COLO829 (cell line): ENCODE measurements around the gene SPINT1.
"Not testable (repeated sequence)": the region's sequence is repeated elsewhere in the genome, so short reads cannot be mapped to it uniquely, and the experiment has no call there.

Experiments used
- DNase-seq: peaks from one replicate; pipeline ENCODE4 v3.0.0; 2012; ENCODE audit warnings: low spot score

The SPINT1 gene

DNA sequence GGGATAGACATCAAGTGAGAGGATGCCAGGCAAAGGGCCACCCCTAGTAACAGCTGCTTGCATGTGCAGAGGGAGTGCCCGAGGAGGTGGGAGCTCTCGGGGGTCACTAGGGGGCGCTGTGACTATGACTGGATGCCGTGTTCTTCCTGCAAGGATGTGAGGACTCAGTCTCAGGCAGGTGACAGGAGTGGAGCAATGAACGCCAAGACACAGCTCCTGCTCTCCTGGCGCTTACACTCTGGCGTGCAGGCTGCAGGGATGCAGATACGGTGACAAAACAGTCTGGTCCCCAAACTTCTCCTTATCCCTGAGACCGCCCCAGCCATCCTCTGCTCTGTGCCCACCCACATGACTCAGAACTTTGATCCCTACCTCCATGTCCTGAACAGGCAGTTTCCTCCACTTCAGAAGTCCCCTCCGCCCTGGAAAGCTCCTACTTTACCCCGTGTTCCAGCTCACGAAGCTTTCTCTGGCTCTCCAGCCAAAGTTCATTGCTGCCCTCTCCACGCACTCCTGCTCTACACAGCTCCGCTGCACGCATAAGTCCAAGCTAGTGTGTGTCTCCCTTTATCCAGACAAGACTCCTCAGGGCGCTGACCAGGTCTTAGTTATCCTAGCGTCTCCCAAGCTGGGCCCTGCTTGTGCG lies 15.5 kb downstream of the SPINT1 start:
- DNase-seq: peak; percentile 69

DNA sequence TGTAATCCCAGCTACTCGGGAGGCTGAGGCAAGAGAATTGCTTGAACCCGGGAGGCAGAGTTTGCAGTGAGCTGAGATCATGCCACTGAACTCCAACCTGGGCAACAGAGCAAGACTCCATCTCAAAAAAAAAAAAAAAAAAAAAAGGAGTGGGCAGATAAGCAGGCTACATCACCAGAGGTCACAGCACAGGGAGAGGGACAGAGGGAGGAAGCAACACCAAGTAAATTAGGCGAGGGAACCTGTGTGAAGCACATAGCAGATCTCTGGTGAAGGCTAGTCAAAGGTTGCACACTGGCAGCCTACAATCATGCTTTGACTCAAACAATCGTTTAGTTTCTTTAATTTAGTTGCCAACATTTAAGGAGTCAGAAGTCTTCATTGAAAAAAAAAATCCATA lies 17.3 kb downstream of the SPINT1 start:
- DNase-seq: not testable (repeated sequence)

DNA sequence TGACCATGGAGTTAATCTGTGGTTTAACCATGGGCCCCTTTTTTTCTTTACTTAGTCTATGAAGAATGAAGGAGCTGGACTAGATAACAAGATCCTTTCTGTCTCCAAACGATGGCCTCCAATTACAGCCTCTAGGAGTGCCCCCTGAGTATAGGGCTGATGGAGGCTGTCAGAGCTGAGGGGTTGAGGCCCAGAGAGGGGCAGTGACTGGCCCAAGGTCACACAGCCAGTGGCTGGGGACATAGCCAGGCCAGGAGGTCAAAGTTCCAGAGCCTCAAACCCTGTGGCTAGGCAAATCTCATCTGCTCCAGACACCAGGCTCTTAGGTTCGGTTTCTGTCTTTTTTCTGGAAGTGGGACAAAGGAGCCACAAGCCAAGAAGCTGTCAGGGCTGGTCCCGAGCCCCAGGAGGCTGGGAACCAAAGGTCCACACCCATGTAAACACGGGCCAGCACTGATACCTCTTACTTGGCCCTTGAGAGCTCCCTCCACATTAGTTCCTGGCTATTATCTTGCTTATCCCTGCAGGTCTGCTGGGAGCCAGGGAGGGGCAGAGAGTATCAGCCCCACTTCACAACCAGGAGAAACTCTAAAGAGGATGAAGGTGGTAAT lies 19.9 kb downstream of the SPINT1 start:
- DNase-seq: no peak

DNA sequence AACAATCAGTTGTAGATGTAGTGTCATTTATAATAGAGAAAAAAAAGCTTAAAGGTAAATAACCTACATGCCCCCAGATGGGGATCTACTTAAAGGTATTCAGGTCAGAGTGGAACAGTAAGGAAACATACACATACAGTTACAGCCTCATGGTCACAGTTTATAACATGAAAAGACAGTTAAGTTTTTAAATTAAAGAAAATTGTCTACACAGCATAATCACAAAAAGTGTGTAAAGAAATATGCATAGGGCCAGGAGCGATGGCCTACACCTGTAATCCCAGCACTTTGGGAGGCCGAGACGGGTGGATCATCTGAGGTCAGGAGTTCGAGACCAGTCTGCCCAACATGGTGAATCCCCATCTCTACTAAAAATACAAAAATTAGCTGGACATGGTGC lies 23.4 kb downstream of the SPINT1 start:
- DNase-seq: no peak

DNA sequence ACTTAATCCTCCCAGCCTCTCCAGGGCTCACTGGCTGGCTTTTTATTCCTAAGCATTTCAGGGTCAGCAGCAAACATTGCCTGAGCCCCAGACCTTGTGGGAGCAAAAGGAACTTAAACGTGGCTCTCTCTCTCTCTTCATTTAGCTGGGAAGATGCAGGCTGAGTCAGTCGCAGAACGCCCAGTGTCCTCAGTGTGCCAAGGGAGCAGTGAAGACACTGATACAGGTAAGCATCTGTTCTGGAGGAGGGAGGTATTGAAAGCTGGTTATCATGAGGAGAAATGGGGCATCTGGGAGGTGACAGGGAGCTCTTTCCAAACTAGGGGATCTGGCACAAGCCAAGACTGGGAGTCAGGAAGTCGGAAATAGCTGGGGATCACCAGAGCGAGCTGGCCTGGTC lies 25.8 kb downstream of the SPINT1 start:
- no peak for DNase-seq

DNA sequence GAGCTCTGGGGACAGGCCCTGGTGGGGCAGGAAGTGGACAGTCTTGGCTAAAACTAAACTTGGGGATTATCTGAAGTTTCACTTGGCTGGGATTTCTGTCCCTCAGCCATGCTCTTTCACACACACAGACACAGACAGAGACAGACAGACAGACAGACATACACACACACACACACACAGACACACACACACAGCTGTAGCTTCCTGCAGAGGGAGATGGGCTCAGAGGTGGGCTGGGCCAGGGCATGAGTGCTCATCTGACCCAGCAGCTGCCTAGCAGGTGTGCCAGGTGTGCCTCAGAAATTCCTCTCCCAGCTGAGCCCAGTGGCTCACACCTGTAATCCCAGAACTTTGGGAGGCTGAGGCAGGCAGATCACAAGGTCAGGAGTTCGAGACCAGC lies 26.9 kb downstream of the SPINT1 start:
- DNase-seq: no peak

DNA sequence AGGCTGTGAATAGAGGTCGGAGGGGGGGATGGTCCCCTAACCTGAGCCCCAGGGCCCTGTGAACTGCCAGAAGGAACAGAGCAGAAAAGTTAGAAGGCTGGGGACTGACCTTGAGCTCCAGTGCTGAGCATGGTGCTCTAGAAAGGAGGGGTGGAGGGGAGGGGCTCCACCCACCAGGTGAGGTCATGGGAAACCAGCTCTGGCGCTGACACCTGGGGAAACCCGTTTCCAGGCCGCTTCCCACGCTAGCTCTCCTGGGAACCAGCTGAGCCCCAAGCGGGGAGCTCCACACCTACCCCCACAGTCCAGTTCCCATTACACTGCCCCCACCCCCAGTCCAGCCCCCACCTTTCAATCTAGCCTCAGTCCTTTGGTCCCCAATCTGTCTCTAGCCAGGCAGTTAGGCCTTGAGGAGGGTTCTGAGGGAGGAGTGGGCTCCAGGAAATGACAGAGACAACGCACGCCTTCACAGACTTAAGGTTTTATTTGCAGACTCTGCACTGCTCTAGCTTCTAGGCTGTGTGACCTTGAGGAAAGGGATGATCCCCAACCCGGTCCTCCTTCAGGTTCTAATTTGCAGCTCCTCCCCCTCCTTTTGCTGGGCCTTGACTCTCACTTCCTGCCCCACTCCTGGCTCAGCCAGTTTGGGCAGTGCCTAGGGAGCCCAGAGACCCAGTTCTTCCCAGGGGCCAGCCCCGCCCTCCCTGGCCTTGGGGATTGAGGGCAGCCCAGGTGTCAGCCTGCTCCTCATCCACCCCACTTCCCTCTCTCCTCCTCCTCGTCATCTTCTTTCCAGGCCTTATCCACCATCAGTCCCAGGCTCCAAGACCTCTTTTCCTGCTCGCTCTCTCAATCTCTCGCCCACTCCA lies 28.1 kb downstream of the SPINT1 start:
- DNase-seq: no peak

DNA sequence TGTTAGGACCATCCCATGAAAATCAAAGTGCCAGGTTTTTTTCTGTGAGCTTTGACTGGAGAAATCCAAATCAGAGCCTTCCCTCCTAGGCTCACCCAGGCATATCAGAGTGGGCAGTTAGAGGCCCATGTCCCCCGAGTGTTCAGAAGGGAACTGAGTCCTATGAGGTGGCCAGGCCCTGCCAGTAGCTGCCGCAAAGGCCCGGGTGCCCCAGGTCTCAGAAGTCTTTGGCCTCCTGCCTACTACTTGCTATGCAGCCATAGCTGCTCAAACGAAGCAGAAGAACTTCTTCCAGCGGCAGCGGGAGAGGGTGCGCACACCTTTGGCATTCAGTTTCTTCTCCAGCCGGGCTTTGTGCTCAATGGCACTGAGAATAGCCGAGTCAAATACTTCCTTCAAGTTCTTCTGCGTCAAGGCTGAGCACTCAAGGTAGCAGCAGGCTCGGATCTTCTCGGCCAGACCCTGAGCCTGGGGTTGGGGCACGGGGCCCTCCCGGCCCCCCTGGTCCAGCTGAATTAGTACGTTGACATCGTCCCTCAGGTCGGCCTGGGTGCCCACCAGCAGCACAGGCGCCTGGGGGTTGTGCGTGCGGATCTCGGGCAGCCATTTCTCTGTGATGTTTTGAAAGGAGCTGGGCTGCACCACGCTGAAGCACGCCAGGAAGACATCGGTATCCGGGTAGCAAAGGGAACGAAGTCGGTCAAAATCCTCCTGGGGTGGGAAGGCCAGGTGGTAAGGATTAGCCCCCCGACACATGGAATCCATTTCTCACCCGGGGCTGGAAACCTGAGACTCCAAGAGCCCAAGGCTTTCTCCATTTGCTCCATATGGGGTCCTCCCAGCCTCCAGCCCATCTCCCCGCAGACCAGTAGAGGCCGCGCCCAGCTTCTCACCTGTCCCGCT lies 29.2 kb downstream of the SPINT1 start:
- no peak for DNase-seq

DNA sequence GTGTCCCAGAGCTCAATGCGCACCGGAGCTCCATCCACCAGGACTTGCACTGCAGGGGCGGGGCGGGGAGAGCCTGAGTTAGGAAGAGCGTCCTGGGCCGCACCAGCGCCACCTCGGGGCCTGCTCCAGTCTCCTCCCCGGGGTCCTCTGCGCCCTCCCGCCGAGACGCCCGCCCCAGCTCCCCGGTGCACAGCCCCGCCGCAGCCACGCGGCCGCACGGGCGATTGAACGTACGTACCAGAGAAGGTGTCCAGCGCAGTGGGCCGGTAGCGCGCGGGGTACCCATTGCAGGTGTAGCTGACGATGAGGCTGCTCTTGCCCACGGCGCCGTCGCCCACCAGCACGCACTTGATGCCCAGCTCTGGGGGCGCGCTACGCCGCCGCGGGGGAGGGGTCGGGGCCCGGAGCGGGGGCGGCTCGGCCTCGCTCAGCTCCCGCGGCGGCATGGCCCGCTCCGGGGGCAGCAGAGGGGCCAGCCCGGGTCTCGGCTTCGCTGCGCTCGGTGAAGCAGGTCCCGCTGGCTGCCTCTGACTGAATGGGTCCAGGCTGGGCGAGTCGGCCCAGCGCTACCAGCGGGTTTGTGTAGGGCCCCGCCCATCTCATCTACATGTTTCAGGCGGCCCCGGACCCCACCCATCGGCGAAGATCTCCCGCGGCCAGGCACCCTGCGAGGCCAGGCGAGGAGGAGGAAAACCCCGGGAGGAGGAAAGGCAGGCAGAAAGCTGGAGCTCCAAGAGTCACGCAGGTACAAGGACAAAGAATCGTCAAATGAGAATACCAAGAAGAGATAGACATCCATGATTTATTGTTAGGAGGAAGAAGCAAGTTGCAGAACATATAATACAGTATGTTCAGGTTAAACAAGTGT lies 30.1 kb downstream of the SPINT1 start, which contains the start of gene RHOV:
Gene RHOV (minus strand): TSS at position 541 of the 868 bp plus-strand sequence. CDS start 95 bp downstream, at position 446.
- no peak for DNase-seq

DNA sequence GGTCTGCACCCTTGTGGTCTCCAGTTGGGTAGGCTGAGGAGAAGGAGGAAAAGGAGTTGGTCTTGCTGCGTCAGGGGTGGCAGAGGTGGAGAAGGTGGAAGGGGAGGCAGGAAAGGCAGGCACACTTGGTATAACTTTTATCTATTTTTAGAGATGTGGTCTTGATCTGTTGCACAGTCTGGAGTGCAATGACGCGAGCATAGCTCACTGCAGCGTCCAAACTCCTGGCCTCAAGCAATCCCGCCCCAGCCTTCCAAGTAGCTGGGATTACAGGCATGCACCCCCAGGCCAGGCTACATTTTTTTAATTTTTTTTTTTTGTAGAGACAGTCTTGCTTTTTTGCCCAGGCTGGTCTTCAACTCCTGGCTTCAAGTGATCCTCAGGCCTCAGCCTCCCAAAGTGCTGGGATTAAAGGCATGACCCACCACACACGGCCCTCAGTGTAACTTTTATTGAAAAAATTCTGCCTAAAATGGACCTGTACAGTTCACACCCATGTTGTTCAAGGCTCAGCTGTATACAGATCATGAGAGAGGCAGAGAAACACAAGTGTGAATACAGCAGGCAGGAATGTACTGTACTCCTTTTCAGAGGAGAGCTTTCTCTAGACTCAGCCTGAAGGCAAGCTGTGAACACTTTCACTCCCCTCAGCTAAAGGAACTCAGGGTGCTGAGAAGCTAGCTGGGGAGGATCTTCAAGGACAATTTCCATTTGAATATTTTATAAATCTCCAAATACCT lies 32.3 kb downstream of the SPINT1 start:
- DNase-seq: no peak

DNA sequence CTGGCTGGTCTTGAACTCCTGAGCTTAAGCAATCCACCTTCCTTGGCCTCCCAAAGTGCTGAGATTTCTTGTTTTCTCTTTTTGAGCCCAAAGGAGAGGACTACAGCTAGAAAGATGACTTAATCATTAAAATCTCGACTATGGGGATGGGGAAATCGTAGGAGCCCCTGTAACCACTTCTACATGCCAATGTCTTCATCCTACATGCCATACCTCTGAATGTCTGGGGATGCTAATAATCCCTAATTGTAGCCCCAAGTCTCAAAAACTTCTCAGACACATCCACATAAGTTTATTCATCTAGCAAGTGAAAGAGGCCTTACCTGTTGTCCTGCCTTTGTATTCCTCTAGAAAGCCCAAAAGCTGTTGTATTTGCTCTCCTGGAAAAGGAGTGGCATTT lies 33.8 kb downstream of the SPINT1 start:
- DNase-seq: no peak

DNA sequence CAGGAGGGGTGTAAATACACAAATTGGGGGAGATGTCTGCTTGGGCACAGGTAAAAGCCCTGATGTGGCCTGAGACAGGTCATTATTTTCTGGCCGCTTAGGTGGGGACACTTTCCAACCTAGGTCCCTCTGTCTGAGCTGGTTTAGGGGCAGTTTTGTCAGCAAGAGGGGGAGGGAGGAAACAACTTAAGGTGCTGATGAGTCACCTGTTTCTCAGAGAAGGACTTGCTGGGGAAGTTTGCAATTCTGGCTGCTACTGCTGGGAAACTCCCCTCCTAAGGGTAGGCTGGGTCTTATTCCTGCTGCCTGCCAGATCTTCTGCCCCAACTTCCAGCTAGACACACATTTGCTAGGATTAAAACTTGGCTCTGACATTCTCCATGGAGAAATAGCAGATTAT lies 34.9 kb downstream of the SPINT1 start:
- DNase-seq: no peak

DNA sequence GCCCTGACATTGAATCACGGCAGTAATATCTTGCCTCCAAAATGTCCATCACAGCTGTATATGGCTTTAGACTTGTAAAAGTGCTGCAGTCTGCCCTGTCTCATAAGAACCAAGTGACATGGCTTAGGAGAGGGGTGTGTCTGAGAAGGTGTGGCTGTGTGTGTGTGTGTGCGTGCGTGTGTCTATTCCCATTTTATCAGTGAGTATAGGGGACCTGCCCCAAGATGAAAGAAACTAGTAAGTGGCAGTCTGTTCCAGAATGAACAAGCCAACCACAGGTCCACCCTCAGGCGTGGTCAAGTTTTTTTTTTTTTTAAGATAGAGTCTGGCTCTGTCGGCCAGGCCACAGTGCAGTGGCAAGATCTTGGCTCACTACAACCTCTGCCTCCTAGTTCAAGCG lies 35.8 kb downstream of the SPINT1 start:
- no peak for DNase-seq

DNA sequence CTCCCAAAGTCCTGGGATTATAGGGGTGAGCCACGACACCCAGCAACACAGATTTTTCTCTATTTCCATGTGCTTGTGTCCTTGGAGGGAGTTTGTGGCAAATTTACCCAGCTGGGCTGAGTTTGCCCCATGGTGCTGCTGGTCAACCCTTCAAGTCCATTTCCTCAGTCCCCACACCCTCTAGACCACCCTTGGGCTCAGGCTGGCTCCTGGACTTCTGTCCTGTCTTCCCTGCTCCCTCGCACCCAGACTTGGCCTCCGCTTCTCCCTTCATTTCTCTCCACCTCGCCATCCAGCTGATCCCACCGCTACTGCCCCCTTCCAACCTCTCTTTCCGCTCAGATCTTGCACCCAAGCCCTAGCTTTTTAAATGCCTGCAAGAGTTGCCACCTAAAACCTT lies 37.5 kb downstream of the SPINT1 start:
- DNase-seq: no peak

DNA sequence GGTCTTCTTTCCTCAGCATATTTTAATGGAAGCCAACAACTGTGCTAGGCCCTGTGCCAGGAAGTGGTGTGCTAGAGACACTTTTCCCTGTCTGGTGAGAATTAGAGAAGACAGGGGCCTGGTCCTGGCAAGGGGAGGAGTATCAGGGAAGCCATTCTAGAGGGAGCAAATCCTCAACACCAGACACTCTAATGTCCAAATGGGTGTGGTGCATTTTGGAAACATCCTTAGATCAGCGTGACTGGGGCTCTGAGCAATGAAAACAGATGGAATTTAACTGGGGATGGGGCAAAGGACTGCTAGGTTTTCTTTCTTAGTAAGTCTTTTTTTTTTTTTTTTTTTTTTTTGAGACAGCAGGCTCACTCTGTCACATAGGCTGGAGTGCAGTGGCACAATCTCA lies 42.7 kb downstream of the SPINT1 start:
- no peak for DNase-seq

DNA sequence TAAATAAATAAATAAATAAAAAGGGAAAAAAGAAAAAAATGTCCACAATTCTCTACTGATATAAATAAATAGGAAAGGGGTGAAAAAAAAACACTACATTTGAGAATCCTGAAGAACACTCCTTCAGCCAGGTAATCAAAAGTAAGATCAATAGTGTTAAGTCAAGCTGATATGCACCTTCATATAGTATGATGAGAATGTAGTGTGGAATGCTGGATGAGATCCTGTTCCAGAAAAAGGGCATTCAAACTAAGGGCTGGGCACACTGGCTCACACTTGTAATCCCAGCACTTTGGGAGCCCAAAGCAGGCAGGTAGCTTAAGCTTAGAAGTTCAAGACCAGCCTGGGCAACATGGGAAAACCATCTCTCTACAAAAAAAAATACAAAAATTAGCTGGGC lies 45.3 kb downstream of the SPINT1 start:
- DNase-seq: no peak

DNA sequence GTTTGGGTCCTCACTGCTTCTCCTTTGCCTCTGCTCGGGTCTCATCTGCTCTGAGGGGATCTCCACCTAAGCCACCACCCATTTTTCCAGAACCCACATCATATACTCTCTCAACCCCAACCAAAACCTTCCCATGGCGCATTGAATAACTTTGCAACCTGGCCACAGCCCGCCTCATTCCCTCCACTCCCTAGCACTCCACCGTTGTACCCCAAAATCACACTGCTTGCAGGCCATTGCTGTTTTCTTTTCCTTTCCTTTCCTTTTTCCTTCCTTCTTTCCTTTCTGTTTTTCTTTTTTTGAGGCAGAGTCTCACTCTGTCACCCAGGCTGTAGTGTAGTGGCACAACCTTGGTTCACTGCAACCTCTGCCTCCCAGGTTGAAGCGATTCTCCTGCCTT lies 47.3 kb downstream of the SPINT1 start:
- no peak for DNase-seq

DNA sequence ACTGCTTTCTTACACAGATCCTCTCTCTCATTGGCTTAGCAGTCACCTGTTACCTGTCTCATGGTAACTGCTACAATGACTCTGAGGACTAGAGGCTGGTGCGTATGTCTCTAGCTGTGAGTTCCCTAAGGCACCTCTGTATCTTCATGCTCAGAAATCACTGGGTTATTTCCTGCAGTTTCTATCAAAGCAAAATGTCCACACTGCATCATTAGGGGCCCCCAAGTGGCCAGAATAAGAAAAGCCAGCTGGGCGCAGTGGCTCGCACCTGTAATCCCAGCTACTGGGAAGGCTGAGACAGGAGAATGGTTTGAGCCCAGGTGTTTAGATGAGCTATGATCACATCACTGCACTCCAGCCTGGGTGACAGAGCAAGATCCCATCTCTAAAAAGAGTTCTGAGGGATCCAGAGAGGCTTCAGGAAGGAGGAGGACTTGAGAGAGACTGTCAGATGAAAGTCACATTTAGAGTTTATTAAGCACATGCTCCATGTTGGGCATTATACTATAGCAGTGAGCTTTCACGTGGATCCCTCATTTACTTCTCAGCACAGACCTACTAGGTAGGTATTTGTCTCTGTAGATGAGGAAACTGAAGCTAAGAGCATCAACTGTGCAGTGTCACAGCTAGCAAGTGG lies 48.1 kb downstream of the SPINT1 start:
- DNase-seq: no peak

DNA sequence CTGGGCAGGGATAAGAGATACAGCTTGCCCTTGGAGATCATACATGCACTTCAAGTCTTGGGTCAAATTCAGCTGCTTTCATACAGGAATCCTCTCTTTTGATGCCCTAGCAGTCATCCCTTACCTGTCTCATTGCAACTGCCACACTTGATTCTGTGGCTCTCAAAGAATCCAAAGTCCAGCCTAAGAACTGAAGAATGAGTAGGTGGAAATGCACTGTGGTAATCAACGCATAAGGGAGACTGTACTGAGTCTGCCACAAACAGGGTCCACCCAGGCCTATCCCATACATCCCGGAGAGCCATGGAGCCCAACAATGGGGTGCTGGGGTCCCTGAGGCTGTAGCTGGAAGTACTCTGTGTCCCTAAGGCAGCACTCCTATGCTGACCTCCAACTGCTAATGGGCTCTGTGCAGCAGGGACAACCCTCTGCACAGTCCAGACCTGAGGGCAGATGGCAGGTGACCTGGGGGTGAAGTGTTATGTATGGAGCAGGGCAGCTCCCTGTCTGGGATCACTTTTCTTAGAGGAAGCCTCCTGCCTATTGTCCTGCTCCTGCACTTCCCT lies 48.7 kb downstream of the SPINT1 start:
- DNase-seq: no peak
